Posterior vena cava (tissue), 2 donors: Measurements from ENCODE around the gene SERPINA12. TPM values are rescaled to one million over a fixed set of nuclear protein-coding genes. Genes with fewer than 3 reads are reported as not detected.

Source experiments
- DNase-seq: peaks from one replicate; pipeline ENCODE4 v3.0.0-alpha.2; 2020; ENCODE audit warnings: low spot score
- intact Hi-C, 2 donors: fragments of 100-400 bp; cut with DNase I; formaldehyde crosslinking; loops; one replicate each; pipeline versions ENCODE4 v1.14.1 to v1.14.2; 2022 to 2023
- total RNA-seq, 2 donors: library from RNA; stranded (reverse); fragmentation: NEBNext Ultra II Directional; extraction: Animal tissue kit (Norgen Biotek cat#: 25700); gene quantifications; one replicate each; pipeline ENCODE4 v1.2.1, GENCODE V29; 2021
- donor health status: DM: yes; HTN: yes; CAD: no.
- donor health status: DM: yes; HTN: yes; CAD: no.

Gene SERPINA12
- total RNA-seq, 2 donors from 2014 or later, result not detected

GRCh38 chr14:94451091-94451771 lies 58.0 kb downstream of the SERPINA12 start:
- DNase-seq, result no peak
- intact Hi-C loops, result no loop called here

DNA sequence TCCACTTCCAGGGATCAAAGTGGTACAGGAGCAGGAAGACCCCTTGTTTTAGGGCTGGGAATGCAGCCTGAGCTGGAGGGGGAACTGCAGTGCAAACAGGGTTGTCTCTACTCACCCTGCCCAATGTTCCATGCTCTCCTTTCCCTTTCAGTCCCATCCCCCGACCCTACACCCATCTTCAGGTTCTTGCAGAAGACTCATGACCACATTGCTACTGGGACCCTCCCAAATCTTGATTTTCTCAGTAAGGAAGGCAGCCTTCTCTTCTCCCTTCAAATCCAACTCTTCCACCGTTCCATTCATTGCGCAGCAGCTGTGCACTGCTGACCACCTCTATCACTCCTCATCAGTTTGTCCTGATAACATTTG lies 58.6 kb downstream of the SERPINA12 start:
- no peak for DNase-seq
- intact Hi-C loops, result no loop called here

- intact Hi-C loops, result no loop called here
- no peak for DNase-seq
These were observed 59.3 kb downstream of the SERPINA12 start for GRCh38 chr14:94449930-94450329.

DNA sequence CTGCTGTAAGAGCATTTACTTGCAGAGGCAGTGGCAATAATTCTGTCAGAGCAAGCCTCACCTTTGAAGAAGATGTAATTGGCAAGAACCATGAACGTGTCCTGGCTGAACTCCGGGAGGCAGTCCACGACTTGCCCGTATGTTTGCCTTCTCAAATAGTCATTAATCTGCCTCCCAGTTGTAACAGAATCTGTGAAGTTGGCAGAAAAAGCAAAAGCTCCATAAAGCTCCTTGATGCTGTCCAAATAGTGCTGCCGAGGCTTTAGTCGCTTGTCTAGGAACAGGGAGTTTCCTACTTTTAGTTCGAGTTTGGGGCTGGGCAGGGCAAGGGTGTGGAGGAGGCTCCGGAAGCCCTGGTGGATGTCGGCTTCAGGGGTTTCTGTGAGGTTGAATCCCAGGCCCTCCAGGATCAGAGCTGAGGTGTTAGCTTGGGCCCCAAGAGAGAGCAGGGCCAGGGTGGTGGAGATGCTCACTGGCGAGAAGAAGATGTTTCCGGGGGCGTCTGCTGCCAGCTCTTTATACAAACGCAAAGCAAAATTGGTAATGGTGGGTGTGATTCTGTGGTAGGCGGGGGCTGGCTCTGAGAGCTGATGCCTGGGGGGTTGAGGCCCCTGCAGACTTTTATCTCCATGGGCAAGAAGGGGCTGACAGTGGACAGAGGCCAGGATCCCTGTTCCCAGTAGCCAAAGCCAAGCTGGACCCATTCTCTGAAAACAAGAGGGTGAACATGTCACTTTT lies 61.0 kb downstream of the SERPINA12 start:
- intact Hi-C loops, result no loop called here
- DNase-seq, result no peak

DNA sequence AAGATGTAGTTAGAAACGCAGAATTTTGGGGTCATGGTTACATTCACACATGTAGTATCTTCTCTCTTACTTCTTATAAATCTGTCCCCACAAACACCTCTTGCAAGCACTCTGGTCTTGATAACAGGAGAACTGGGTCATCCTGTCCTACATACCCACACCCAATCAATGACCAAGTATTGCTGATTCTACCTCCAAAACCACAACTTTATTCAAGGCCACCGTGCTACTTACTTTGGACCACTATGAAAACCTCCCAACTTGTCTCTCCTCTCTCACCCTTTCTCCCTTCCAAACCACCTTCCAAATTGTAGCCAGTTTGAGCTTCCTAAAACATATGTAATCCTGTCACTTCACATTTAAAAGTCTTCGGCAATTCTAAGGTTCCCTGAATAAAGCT lies 62.1 kb downstream of the SERPINA12 start:
- no peak for DNase-seq
- intact Hi-C loops, result no loop called here

DNA sequence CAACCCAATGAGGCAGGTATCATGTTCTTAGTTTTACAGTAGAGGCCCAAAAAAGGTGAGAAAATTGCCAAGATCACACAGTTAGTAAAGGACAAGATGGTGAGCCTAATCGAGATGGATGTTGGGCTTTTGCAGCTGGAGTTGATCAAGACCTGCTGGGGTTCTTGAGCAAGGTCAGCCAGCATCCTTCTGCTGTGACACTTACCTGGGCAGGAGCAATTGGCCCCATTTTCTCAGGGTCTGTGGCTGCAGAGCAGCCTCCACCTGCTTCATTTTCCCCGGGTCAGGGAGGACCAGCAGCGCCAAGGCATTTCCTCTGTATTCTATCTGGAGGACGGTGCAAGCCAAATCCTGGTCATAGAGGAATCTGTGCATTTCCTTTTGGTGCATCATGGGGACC lies 63.1 kb downstream of the SERPINA12 start:
- intact Hi-C loops, result no loop called here
- DNase-seq, result no peak

DNA sequence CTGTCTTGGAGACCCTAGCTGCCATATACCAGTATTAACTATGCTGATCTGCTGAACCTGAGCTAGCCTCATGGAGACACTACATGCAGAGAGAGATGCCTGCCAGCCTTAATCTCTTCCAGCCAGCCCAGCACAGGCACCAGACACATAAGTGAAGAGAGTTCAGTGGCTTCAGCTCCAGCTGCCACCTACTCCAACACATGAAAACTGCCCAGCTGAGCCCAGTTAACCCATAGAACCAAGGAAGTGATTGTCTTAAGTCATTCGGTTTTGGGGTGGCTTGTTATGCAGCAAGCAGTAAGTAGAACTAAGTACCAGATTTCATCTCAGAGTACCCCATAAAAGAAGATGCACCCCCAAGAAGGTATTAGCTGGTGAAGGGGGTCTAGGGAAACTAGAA lies 64.3 kb downstream of the SERPINA12 start:
- DNase-seq, result no peak
- intact Hi-C loops, result no loop called here

DNA sequence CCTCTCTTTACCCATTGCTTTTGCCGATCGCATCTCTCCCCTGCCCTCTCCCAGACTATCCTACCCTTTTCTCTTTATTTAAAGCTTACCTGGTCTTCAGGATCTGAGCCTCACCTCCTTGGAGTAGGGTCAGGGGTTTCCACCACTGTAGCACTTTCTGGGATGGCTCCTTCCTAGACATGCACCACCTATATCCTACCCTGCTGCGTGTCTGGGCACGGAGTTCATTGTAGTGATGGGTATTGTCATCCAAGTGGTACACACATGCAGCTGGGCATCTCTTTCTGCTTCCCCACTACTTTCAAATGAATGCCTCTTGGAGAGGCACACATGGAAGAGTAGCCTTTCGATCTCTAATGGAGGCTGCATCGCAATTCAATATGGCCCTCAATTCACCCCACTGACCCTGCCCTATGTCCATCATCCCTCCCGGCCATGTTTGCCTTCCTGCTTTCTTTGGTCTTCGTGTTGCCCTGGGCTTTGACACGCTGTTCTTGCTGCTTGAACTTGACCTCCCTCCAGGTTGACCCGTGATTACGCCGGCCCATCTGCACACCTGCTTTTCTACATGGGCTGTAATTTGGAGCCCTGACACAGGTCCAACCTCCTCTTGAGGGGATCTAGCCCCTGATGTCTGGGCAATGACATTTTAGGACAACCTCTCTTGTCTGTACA lies 67.6 kb downstream of the SERPINA12 start:
- intact Hi-C loops, result no loop called here
- DNase-seq, result no peak

GRCh38 chr14:94441130-94441529 lies 68.1 kb downstream of the SERPINA12 start:
- intact Hi-C loops, result no loop called here
- no peak for DNase-seq

DNA sequence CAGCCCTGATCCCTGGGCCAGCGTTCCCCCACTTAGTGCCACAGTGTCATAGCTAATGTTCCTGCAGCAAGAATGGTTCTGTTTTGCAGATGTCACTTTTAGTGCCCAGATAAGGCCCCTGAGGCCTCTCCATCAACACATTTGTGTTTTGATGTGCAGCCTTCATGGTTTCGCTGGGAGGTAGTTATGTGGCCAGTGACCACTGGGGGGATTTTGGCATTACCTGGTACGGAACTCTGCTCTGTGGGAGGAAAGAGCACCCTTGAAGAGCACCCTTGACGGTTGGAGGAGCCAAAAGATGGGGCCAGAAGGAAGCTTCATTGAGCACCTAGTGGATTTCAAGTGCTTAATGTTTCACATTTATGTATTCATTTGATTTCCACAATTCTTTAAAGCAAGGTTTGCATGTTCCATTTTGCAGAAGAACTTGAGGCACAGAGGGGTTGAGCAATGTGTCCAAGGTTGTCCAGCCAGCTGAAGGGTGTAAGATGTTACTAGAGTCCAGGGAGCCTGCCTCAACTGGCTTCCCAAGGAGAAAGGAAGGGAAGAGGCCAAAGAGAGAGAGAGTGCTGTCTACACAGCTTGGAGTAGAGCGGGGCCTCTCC lies 69.7 kb downstream of the SERPINA12 start:
- no peak for DNase-seq
- intact Hi-C loops, result no loop called here

Other genes starting within 250 kb of the SERPINA12 start
- gene SERPINA10, start 216.2 kb downstream of the SERPINA12 start, total RNA-seq, result not detected
- not detected for gene SERPINA6, start 186.1 kb downstream of the SERPINA12 start, total RNA-seq
- not detected for gene SERPINA2, start 142.8 kb downstream of the SERPINA12 start, total RNA-seq
- gene SERPINA1, start 120.9 kb downstream of the SERPINA12 start, total RNA-seq, result 10 to 100 TPM; 10.3 to 34.5 TPM
- gene SERPINA11, start 56.7 kb downstream of the SERPINA12 start, total RNA-seq, result not detected
- gene SERPINA9, start 33.3 kb downstream of the SERPINA12 start, total RNA-seq, result not detected
- not detected for gene SERPINA4, start 52.0 kb upstream of the SERPINA12 start, total RNA-seq
- gene SERPINA5, start 72.0 kb upstream of the SERPINA12 start, total RNA-seq, result 10 to 100 TPM in 1 of 2 donors, 1 to 10 TPM in 1; 5.2 to 13.6 TPM
- gene SERPINA3, start 102.9 kb upstream of the SERPINA12 start, total RNA-seq, result 100 to 1,000 TPM; 279 to 301 TPM